Osteocyte (in vitro differentiated cells): ENCODE data around the gene RAP2C. TPM values are rescaled to one million over a fixed set of nuclear protein-coding genes. Genes with fewer than 3 reads are reported as not detected.

Experiments
- DNase-seq: peaks from one replicate; pipeline ENCODE4 v3.0.0; 2021; ENCODE audit warnings: mixed read lengths; ENCODE audit not compliant: unreplicated experiment; ENCODE audit errors: extremely low spot score
- H3K27ac Mint-ChIP-seq: one replicate; pipeline ENCODE4 v1.8.0; 2021; ENCODE audit warnings: mild to moderate bottlenecking, mixed read lengths; ENCODE audit not compliant: unreplicated experiment
- H3K27me3 Mint-ChIP-seq: one replicate; pipeline ENCODE4 v1.8.0; 2021; ENCODE audit warnings: mixed read lengths; ENCODE audit not compliant: unreplicated experiment
- H3K36me3 Mint-ChIP-seq: one replicate; pipeline ENCODE4 v1.8.0; 2021; ENCODE audit warnings: mixed read lengths; ENCODE audit not compliant: unreplicated experiment
- H3K4me1 Mint-ChIP-seq: one replicate; pipeline ENCODE4 v1.8.0; 2021; ENCODE audit warnings: mixed read lengths; ENCODE audit not compliant: unreplicated experiment
- H3K4me3 Mint-ChIP-seq: one replicate; pipeline ENCODE4 v1.8.0; 2021; ENCODE audit warnings: mild to moderate bottlenecking, moderate library complexity, mixed read lengths; ENCODE audit not compliant: unreplicated experiment
- H3K9me3 Mint-ChIP-seq: one replicate; pipeline ENCODE4 v1.8.0; 2021; ENCODE audit warnings: mixed read lengths; ENCODE audit not compliant: unreplicated experiment
- CTCF ChIP-seq: fragments of 200-600 bp; sonication (generic); IDR thresholded peaks from 2 replicates; pipeline ENCODE4 v1.5.0; 2021; ENCODE audit warnings: antibody characterized with exemption, mild to moderate bottlenecking, moderate library complexity
- total RNA-seq: library from RNA; stranded (reverse); gene quantifications from 2 replicates; pipeline ENCODE4 v1.2.1, GENCODE V29; 2021

RAP2C gene
- total RNA-seq, 1 donor from 2014 or later: 44.3 TPM

- TF ChIP-seq CTCF: no peak
- H3K4me1 Mint-ChIP-seq: peaks cover 58% of the 10 kb centered on the region
- H3K27me3 Mint-ChIP-seq: no peaks in the 10 kb centered on the region
- H3K9me3 Mint-ChIP-seq: no peaks in the 10 kb centered on the region
- H3K27ac Mint-ChIP-seq: no peak overlapping the region
- H3K4me3 Mint-ChIP-seq: peak overlapping the region; percentile 95
- H3K36me3 Mint-ChIP-seq: peaks cover 27% of the 10 kb centered on the region
- no peak for DNase-seq
Measured at GRCh38 chrX:132214518-132214917, 4.7 kb downstream of the RAP2C start.

- no peak for DNase-seq
- H3K4me3 Mint-ChIP-seq: no peak overlapping the region
- H3K4me1 Mint-ChIP-seq: peaks cover 62% of the 10 kb centered on the region
- peaks cover 37% of the 10 kb centered on the region for H3K36me3 Mint-ChIP-seq
- peak overlapping the region; percentile 58 for H3K27ac Mint-ChIP-seq
- TF ChIP-seq CTCF: no peak
- no peaks in the 10 kb centered on the region for H3K27me3 Mint-ChIP-seq
- H3K9me3 Mint-ChIP-seq: no peaks in the 10 kb centered on the region
Measured at GRCh38 chrX:132209527-132209926, 9.7 kb downstream of the RAP2C start.

- no peak for DNase-seq
- peaks cover 38% of the 10 kb centered on the region for H3K36me3 Mint-ChIP-seq
- TF ChIP-seq CTCF: no peak
- H3K27ac Mint-ChIP-seq: peak overlapping the region; percentile 58
- H3K4me3 Mint-ChIP-seq: no peak overlapping the region
- H3K9me3 Mint-ChIP-seq: no peaks in the 10 kb centered on the region
- H3K4me1 Mint-ChIP-seq: peaks cover 56% of the 10 kb centered on the region
- H3K27me3 Mint-ChIP-seq: no peaks in the 10 kb centered on the region
Measured at GRCh38 chrX:132208422-132208821, 10.8 kb downstream of the RAP2C start.

- peaks cover 39% of the 10 kb centered on the region for H3K36me3 Mint-ChIP-seq
- no peak for DNase-seq
- peak overlapping the region; percentile 47 for H3K27ac Mint-ChIP-seq
- H3K4me1 Mint-ChIP-seq: peaks cover 56% of the 10 kb centered on the region
- H3K27me3 Mint-ChIP-seq: no peaks in the 10 kb centered on the region
- H3K9me3 Mint-ChIP-seq: no peaks in the 10 kb centered on the region
- no peak overlapping the region for H3K4me3 Mint-ChIP-seq
- no peak for TF ChIP-seq CTCF
Measured at GRCh38 chrX:132207996-132208395, 11.3 kb downstream of the RAP2C start.

GRCh38 chrX:132206259-132206658 lies 13.0 kb downstream of the RAP2C start:
- H3K27ac Mint-ChIP-seq: peak overlapping the region; percentile 68
- no peaks in the 10 kb centered on the region for H3K9me3 Mint-ChIP-seq
- peak overlapping the region; percentile 15 for H3K4me3 Mint-ChIP-seq
- no peak for DNase-seq
- H3K36me3 Mint-ChIP-seq: peaks cover 31% of the 10 kb centered on the region
- H3K27me3 Mint-ChIP-seq: no peaks in the 10 kb centered on the region
- H3K4me1 Mint-ChIP-seq: peaks cover 40% of the 10 kb centered on the region
- TF ChIP-seq CTCF: no peak
